Type B pancreatic cell (in vitro differentiated cells): Measurements from ENCODE around the gene RNASE8. TPM values are rescaled to one million over a fixed set of nuclear protein-coding genes. Genes with fewer than 3 reads are reported as not detected.

ENCODE experiments used
- DNase-seq: peaks from one replicate; pipeline ENCODE4 v3.0.0; 2021; ENCODE audit warnings: mixed read lengths; ENCODE audit not compliant: unreplicated experiment; ENCODE audit errors: extremely low spot score
- H3K27ac Mint-ChIP-seq: 2 replicates; pipeline ENCODE4 v1.8.0; 2021; ENCODE audit warnings: mild to moderate bottlenecking, mixed read lengths
- H3K27me3 Mint-ChIP-seq: 2 replicates; pipeline ENCODE4 v1.8.0; 2021; ENCODE audit warnings: mixed read lengths
- H3K36me3 Mint-ChIP-seq: 2 replicates; pipeline ENCODE4 v1.8.0; 2021; ENCODE audit warnings: mixed read lengths
- H3K4me1 Mint-ChIP-seq: one replicate; pipeline ENCODE4 v1.8.0; 2021; ENCODE audit warnings: mixed read lengths; ENCODE audit not compliant: unreplicated experiment
- H3K4me3 Mint-ChIP-seq: 2 replicates; pipeline ENCODE4 v1.8.0; 2021; ENCODE audit warnings: mild to moderate bottlenecking, mixed read lengths
- H3K9me3 Mint-ChIP-seq: 2 replicates; pipeline ENCODE4 v1.8.0; 2021; ENCODE audit warnings: mixed read lengths
- microRNA-seq: library from miRNA; unstranded; fragments of <30 nt; microRNA quantifications from one replicate; pipeline ENCODE4, GENCODE V29; 2020
- total RNA-seq: library from RNA; stranded (reverse); gene quantifications from 2 replicates; pipeline ENCODE4 v1.2.1, GENCODE V29; 2021; ENCODE audit warnings: low replicate concordance
- TF ChIP-seq, protein P1 (sequence below): fragments of 200-600 bp; sonication (generic); conservative IDR thresholded peaks from 2 replicates; pipeline ENCODE4 v1.5.0; 2021; ENCODE audit warnings: antibody characterized with exemption, mild to moderate bottlenecking

Gene RNASE8
- total RNA-seq, 1 donor from 2014 or later, result not detected

DNA sequence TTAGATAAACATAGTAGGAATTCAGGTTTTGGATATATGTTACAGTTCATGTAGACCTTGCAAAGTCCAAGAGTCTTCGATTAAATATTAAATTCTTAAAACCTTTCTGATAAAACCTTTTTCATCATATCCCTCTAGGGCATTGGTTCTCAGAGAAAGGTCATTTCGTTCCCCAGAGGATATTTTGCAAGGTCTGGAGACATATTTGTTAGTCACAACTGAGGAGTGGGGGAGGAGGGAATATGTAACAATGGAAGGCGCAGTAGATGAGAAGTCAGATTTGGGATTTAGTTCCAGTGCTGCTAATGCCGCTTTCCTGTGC is 48.5 kb downstream of the RNASE8 start:
- TF ChIP-seq, protein P1, sequence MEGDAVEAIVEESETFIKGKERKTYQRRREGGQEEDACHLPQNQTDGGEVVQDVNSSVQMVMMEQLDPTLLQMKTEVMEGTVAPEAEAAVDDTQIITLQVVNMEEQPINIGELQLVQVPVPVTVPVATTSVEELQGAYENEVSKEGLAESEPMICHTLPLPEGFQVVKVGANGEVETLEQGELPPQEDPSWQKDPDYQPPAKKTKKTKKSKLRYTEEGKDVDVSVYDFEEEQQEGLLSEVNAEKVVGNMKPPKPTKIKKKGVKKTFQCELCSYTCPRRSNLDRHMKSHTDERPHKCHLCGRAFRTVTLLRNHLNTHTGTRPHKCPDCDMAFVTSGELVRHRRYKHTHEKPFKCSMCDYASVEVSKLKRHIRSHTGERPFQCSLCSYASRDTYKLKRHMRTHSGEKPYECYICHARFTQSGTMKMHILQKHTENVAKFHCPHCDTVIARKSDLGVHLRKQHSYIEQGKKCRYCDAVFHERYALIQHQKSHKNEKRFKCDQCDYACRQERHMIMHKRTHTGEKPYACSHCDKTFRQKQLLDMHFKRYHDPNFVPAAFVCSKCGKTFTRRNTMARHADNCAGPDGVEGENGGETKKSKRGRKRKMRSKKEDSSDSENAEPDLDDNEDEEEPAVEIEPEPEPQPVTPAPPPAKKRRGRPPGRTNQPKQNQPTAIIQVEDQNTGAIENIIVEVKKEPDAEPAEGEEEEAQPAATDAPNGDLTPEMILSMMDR, result no peak
- Mint-ChIP-seq H3K27ac (peak overlapping the region; percentile 67), H3K27me3 (no peaks in the 10 kb centered on the region), H3K9me3 (no peaks in the 10 kb centered on the region), H3K4me3 (peak overlapping the region; percentile 75), H3K4me1 (peaks cover 58% of the 10 kb centered on the region), H3K36me3 (no peaks in the 10 kb centered on the region)
- DNase-seq, result no peak

DNA sequence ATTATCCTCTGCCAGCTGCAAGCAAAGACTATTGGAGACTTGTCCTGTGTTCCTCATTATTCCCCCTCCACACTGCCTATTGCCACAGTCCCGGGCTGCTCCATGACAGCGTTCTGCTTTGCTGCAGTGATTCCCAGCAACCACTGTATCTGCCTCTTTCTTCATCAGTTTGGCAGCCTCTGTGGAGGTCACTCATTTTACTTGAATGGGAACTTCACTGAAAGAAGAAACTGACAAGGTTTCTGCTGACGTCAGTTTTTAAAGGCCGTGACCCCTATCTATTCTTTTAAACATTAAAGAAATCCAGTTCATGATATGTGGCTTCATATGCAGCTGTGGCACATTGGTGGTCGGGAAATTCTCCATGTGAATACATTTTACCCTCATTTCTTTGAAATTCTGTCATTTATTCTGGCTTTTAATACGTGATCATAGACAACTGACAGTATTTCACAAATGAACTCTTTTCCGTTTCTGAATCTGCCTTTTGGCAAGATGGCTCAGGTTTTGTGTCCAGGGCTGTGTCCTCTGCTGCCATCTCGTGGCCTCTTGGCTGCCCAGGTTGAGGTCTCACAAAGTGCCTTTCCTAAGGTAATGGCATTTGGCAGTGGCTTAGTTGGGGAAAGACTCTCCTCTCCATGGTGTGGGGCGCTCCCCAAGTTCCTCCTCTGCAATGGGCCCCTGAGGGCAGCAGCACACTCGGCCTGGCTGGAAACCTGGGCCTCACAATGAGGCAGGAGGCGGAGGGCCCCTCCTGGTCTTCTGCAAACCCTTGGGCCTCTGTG is 49.1 kb downstream of the RNASE8 start:
- H3K4me1 Mint-ChIP-seq, result peaks cover 58% of the 10 kb centered on the region
- H3K9me3 Mint-ChIP-seq, result no peaks in the 10 kb centered on the region
- H3K36me3 Mint-ChIP-seq, result no peaks in the 10 kb centered on the region
- TF ChIP-seq, protein P1, result peak; percentile 96
- DNase-seq, result no peak
- H3K27me3 Mint-ChIP-seq, result no peaks in the 10 kb centered on the region
- peak overlapping the region; percentile 75 for H3K4me3 Mint-ChIP-seq
- peak overlapping the region; percentile 67 for H3K27ac Mint-ChIP-seq

DNA sequence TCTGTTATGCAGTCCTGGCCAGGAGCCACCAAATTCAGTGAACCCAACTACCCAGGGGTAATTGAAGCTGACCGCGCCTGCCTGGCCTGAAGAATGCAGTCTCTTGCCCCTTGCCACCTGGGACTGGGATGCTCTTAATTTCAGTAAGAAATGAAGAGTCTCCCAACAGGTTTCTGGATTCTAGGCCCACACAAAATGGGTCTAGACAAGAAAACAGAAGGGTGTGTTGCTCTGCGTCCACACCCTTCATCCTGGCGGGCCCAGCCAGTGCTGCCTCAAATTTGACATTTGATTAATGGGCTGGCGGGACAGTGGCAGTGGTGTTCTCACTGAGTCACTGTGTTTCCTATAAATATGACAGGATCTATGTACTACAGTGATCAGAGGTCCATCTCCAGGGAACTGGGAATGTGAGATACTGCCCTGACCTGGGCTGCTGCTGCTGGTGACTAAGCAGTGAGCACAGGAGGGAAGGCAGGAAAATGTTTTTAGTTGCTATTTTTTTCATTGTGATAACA is 49.7 kb downstream of the RNASE8 start:
- TF ChIP-seq, protein P1, result no peak
- no peak for DNase-seq
- H3K4me1 Mint-ChIP-seq, result peaks cover 54% of the 10 kb centered on the region
- H3K4me3 Mint-ChIP-seq, result peak overlapping the region; percentile 75
- H3K36me3 Mint-ChIP-seq, result no peaks in the 10 kb centered on the region
- no peaks in the 10 kb centered on the region for H3K9me3 Mint-ChIP-seq
- H3K27me3 Mint-ChIP-seq, result no peaks in the 10 kb centered on the region
- H3K27ac Mint-ChIP-seq, result peak overlapping the region; percentile 67

Small RNA genes lying within 50 kb of the gene (microRNA-seq; reads per million reads assigned to microRNA genes)
- not detected for gene MIR6717

Other genes with a start within 250 kb of the RNASE8 start
- gene RNASE3, start 166.4 kb upstream of the RNASE8 start, total RNA-seq, result not detected in 2 replicates
- gene RNASE2, start 102.3 kb upstream of the RNASE8 start, total RNA-seq, result not detected in 2 replicates
- gene METTL17, start 67.8 kb upstream of the RNASE8 start, total RNA-seq, result 59.7 and 88.1 TPM in 2 replicates
- gene SLC39A2, start 58.5 kb upstream of the RNASE8 start, total RNA-seq, result 4.5 and 14.2 TPM in 2 replicates
- gene NDRG2, start 32.8 kb upstream of the RNASE8 start, total RNA-seq, result 150 and 214 TPM in 2 replicates
- gene TPPP2, start 27.6 kb upstream of the RNASE8 start, total RNA-seq, result not detected in 2 replicates
- not detected in 2 replicates for gene RNASE13, start 23.0 kb upstream of the RNASE8 start, total RNA-seq
- gene RNASE7, start 15.5 kb upstream of the RNASE8 start, total RNA-seq, result 0.55 TPM in 1 of 2 replicates, not detected in the other
- gene ARHGEF40, start 12.5 kb downstream of the RNASE8 start, total RNA-seq, result 10.9 and 65.8 TPM in 2 replicates
- gene ZNF219, start 40.8 kb downstream of the RNASE8 start, total RNA-seq, result 47.8 and 58.0 TPM in 2 replicates
- 1.8 and 2.9 TPM in 2 replicates for gene TMEM253, start 43.2 kb downstream of the RNASE8 start, total RNA-seq
- gene OR5AU1, start 98.2 kb downstream of the RNASE8 start, total RNA-seq, result 0.17 TPM in 1 of 2 replicates, not detected in the other
- 474 and 692 TPM in 2 replicates for gene HNRNPC, start 211.6 kb downstream of the RNASE8 start, total RNA-seq
- gene RPGRIP1, start 222.3 kb downstream of the RNASE8 start, total RNA-seq, result 0.19 and 0.63 TPM in 2 replicates